GM12892 (cell line): ENCODE measurements around the gene ST6GALNAC5.

Experiments
- DNase-seq: peaks from one replicate; pipeline ENCODE4 v3.0.0; 2011; ENCODE audit not compliant: insufficient read length
- FAIRE-seq: peaks from 2 replicates; lab custom pipeline; 2011; peaks lifted over from hg19 to GRCh38; lab: Jason Lieb, UNC
- POLR2A ChIP-seq: IDR thresholded peaks from 2 replicates; pipeline ENCODE4 v1.6.1; 2011; ENCODE audit warnings: low read depth, low read length, control low read depth
- POLR2AphosphoS5 ChIP-seq: IDR thresholded peaks from 2 replicates; pipeline ENCODE4 v1.6.1; 2011; ENCODE audit warnings: low read depth, low read length, control low read depth
- TAF1 ChIP-seq: IDR thresholded peaks from 2 replicates; pipeline ENCODE4 v1.6.1; 2011; ENCODE audit warnings: low read depth, mild to moderate bottlenecking, control low read depth, low read length, borderline replicate concordance

ST6GALNAC5 gene

DNA sequence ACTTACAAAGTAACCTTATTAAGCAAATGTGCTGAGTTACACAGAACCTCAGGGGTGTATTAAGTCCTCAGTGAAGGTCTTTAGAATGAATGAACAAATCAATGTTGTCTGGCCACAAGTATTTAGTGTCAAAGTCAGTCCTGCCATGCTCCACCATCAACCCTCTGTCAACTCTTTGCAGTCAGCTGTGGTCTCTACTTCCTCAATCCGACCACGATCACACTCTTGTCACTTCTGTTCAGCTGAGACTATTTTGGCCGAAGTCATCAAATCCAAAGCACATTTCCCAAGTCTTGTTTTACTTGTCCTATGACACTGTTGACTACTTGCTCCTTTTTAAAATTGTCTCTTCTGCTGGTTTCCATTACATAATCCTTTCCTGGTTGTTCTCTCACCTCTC lies 173.5 kb downstream of the ST6GALNAC5 start:
- FAIRE-seq (no peak), DNase-seq (no peak)
- TF ChIP-seq TAF1, result no peak
- TF ChIP-seq POLR2A, result no peak
- TF ChIP-seq POLR2AphosphoS5, result no peak

DNA sequence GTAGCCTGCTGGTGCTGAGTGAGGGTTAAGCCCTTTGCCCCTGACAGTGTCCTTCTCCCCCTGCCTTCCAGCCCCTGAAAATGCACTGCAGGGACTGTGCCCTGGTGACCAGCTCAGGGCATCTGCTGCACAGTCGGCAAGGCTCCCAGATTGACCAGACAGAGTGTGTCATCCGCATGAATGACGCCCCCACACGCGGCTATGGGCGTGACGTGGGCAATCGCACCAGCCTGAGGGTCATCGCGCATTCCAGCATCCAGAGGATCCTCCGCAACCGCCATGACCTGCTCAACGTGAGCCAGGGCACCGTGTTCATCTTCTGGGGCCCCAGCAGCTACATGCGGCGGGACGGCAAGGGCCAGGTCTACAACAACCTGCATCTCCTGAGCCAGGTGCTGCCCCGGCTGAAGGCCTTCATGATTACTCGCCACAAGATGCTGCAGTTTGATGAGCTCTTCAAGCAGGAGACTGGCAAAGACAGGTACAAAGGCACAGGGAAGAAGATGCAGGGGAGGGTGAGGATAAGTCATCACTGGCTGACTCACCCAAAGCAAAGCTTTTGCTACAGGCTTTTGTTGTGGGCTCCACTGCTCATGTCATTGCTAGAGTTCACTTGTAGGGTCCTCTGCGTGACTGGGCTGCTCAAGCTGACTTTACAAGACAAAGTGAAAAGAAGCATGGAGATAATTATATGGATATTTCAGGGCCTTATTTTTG lies 177.0 kb downstream of the ST6GALNAC5 start:
- FAIRE-seq (no peak), DNase-seq (no peak)

DNA sequence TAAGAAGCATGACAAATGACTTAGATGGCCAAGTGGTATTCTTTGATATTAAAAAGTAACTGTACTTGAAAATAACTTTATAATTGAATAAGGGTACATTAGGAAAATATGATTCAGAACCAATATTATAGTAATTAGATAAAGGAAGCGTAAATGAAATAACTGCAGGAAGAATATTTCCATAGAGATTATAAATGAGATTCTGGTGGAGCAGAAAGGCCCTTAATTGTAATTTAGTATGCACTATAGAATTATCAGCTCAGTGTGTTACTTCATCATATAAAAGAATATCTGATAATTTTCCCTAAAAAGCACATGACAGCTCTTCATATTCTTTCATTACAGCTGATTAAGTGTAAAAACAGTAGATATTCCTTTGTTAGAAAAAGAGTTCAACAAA lies 180.3 kb downstream of the ST6GALNAC5 start:
- TF ChIP-seq POLR2A (no peak), POLR2AphosphoS5 (no peak), TAF1 (no peak)
- FAIRE-seq, result no peak
- DNase-seq, result no peak

More for the DNA sequence above, 177.0 kb downstream of the ST6GALNAC5 start:
- TF ChIP-seq POLR2AphosphoS5, result no peak
- no peak for TF ChIP-seq POLR2A
- no peak for TF ChIP-seq TAF1

DNA sequence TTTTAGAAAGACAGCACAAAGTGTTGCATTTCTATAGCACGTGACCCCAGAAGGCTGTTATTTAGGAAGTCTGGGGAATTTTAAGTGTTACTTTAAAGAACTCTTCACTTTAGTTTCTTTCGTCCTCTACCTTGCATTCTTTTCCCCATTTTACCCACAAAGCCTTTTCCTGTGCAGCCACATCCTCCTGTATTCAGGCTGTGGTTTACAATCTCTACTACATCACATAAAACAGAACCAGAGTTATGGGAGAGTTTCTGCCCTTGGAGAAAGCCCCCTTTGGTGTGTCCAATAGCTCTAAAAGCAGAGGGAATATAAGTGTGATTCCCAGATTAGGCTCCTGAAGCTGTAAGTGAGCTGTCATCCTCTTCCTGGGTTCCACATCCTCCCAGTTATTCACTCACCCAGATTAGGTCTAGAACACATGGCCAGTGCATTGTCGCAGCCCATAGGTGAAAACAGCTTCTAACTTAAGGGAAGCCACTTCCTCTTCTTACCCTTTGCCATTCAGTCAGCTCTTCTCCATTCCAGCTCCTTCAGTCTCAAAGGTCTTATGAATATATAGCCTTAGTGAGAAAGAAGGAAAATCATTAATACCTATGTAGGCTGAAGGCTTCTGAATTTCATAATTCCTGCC lies 180.8 kb downstream of the ST6GALNAC5 start:
- no peak for DNase-seq
- TF ChIP-seq POLR2AphosphoS5 (no peak), TAF1 (no peak), POLR2A (no peak)

DNA sequence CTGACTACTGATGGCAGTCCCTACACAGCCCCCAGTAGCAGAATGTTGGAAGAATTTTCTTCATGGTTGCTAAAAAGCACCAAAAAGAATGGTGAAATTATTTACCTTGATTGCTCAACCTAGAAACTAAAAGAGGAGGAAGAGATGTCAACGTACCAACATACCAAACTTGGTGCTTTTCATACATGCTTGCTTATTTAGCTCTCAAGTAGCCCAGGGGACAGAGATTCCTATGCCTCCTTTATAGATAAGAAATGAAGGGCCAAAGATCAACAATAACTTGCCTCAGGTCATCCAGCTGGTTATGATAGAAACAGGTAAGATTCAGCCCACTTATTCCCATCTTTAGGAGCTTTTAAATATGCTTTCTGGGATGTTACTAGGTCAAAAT lies 181.3 kb downstream of the ST6GALNAC5 start:
- DNase-seq (no peak), FAIRE-seq (no peak)
- TF ChIP-seq POLR2A (no peak), TAF1 (no peak), POLR2AphosphoS5 (no peak)

More for the DNA sequence above, 180.8 kb downstream of the ST6GALNAC5 start:
- FAIRE-seq, result no peak

DNA sequence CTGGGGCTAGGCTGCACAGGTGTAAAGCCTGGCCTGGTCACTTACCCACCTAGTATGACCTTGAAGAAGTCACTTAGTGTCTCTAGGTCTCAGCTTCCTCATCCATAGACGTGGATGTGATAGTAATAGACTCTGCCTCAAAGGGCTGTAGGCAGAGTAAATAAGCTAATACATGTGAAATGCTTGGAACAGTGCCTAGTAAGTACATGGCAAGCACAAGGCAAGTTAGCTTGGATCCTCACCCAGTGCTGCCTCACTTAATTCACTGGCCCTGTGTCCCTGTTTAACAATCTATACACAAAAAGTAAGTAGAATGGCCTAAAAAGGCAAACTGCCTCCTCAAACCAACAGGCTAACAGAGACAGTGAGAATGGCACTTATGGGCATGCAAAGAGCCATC lies 184.1 kb downstream of the ST6GALNAC5 start:
- FAIRE-seq (no peak), DNase-seq (no peak)
- no peak for TF ChIP-seq TAF1
- no peak for TF ChIP-seq POLR2A
- no peak for TF ChIP-seq POLR2AphosphoS5

DNA sequence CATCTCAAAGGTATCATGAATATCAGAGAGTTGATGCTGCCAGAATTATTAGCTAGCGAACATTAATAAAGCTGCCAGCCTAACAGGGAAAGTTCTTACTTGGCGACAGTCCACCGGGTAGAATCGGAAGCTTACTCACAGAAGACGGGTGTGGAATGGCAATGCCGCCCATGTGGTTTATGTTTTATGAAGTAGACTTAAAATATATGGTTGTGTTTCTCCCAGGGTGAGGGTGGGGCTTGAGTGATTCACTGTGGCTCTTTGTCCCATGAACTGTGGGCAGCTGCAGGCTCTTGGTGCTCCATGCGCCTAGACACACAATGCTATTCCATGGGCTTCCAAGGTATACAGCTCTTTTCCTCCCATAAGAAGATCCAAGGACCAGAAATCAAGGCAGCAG lies 189.2 kb downstream of the ST6GALNAC5 start:
- DNase-seq (no peak), FAIRE-seq (no peak)
- TF ChIP-seq POLR2AphosphoS5, result no peak
- TF ChIP-seq POLR2A, result no peak
- TF ChIP-seq TAF1, result no peak

DNA sequence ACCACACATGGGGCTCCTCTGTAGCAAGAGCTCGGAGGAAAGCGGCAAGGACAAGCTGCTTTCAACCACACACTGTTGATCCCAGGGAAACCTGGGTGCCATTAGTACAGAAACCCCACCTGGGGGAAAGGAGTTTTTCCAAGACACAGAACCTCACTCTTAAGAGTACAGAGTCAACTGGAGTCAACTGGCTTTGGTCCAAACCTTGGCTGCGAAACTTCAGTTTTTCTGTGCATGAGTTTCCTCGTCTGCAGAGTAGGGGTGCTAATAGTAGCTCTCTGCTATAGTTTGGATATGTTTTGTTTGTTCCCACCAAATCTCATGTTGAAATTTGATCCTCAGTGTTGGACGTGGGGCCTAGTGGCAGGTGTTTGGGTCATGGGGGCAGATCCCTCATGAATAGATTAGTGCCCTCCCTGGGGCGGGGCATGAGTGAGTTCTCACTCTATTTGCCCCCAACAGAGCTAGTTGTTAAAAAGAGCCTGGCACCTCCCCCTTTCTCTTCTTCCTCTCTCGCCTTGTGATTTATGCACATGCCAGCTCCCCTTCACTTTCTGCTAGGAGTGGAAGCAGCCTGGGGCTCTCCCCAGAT lies 190.8 kb downstream of the ST6GALNAC5 start:
- DNase-seq (no peak), FAIRE-seq (no peak)
- TF ChIP-seq POLR2AphosphoS5 (no peak), TAF1 (no peak), POLR2A (no peak)

DNA sequence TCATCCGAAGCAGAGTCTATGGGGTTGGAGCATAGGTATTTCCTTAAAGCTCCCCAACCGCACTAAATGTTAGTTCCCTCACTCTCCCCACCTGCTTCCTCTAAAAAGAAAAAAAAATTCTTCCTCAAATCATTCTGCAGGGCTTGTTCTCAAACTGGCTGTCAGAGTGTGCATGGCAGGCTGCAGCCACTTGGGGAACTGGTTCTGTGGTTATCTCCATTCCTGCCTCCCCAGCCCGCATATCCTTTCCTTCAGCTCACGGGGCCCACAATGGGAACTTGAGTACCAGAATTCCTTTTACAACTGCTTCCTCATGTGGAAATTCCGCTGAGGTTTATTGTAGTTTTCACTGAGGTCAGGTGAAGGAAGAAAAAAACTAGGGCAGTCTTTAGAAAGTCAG lies 192.7 kb downstream of the ST6GALNAC5 start:
- TF ChIP-seq TAF1 (no peak), POLR2AphosphoS5 (no peak), POLR2A (no peak)
- FAIRE-seq (no peak), DNase-seq (no peak)

DNA sequence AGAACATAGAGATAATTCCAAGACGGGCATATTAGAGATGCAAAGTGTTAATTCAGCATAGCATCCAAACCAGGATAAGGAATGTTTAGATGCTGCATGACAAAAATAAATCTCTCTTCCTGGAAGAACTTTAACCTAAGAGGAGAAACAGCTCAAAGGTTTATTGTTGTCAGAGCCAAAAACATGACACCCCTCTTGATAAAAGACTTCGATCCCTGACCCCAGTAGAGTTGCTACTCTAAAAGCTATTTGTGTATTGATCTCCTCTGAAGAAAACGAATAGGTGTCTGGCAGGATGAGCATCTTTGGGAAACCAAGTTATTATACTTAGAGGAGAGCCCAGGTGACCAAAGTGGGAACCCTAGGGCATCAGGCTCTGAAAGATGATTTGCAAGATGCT lies 193.9 kb downstream of the ST6GALNAC5 start:
- TF ChIP-seq TAF1, result no peak
- no peak for TF ChIP-seq POLR2AphosphoS5
- TF ChIP-seq POLR2A, result no peak
- no peak for FAIRE-seq
- no peak for DNase-seq

DNA sequence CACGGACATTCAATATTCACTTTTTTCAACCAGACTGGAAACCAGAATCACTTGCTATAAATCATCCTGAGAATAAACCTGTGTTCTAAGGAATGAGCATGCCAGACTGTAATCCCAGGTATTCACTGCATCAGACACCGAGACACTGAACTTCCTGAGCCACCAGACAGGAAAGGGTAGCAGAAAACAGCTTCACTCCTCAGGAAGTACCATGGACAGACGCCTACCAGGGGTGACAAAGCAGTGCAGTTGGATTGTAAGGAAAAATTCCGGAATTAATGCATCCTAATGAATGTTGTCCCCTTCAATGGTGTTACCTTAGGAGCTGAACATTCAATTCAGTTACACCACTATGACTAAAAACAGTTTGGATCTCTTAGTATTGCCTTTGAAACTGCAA lies 195.8 kb downstream of the ST6GALNAC5 start:
- no peak for DNase-seq
- no peak for FAIRE-seq
- no peak for TF ChIP-seq POLR2AphosphoS5
- TF ChIP-seq POLR2A, result no peak
- TF ChIP-seq TAF1, result no peak

DNA sequence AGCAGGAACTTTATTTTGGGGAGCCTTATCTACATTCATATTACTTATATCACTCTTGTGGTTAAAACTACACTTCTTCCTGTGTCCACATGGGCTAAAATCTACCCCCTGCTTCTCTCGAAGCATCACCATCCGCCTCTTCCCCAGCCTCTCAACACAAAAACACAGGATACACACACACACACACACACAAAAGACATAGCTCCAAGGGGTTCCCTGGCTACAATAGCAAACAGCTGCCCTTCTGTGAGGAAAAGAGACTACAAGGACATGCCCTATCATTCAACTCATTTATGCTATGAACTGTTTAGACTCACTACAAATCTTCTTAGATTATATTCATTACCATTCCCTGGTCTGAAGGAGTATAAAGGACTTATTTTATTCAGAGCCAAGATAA lies 197.0 kb downstream of the ST6GALNAC5 start:
- TF ChIP-seq TAF1 (no peak), POLR2AphosphoS5 (no peak), POLR2A (no peak)
- DNase-seq (no peak), FAIRE-seq (no peak)

DNA sequence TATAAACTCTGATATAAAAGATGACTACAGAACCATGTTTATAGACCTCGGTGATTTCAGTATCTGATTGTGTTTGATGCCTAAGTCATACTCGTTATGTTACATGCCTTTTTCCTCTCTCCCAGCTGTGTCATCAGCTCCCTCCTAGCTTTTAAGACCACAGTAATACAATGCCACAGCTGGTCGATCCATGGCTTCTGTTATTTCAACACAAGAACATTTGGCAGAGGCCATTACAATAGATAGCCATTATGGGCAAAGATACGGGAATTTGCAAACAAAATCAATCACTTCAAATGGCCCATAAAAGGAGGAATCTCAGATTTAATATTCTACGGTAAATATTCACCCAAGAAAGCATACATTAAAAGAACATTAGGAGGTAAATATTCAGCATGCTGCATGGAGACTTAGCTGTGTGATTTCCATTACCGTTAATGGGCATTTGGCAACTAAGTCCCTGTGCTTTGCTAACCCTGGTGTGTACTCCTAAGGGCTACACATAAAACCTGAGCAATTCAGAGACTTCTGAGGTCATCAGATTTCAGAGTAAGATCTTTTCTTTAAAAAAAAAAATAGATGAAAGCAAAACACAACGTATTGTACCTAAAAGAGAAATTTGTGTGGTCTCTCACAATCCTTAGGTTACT lies 198.5 kb downstream of the ST6GALNAC5 start:
- FAIRE-seq (no peak), DNase-seq (no peak)
- no peak for TF ChIP-seq POLR2A
- no peak for TF ChIP-seq POLR2AphosphoS5
- no peak for TF ChIP-seq TAF1
